AG08396 (cell line): ENCODE results near the gene MED27.

Source experiments
- DNase-seq: peaks from one replicate; pipeline ENCODE4 v3.0.0; 2012; ENCODE audit warnings: low spot score, mixed read lengths

The MED27 gene

GRCh38 chr9:132079391-132080091, at the start of gene MED27:
TSS of gene MED27 (minus strand) at chr9:132079867. CDS start at chr9:132079844, 23 bp downstream.
- DNase-seq = peak; percentile 89

DNA sequence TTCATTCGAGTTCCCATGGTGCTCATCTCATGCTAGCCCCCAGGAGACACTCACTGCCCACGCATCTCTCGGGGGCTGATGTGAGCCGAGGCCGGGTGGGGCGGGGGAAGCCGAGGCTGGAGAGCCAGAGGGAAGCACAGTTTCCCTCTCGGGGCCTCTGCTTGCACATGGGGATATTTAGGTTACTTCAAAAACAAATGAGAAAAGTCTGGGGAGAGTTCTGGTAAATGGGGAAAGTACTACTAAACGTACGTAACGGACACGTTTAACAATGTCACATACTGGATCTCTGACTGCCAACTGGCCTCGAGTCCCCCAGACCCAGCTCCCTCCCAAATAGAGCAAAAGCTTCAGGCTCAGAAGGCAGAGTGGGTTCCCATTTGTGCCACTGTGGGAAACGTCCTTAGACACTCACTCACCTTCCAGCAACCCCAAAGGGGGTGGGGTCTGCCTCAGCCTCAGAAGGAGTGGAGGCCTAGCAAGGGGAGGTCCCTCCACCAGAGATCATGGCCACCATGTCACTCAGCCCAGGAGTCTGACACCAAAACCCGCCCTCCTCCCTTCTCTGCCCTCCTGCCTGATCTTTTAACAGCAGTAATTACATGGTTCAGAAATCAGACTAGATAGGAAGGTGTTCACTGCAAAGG, 48.3 kb upstream of the MED27 start:
- DNase-seq = no peak

GRCh38 chr9:132126680-132127236, 47.1 kb upstream of the MED27 start:
- DNase-seq = no peak

- DNase-seq = no peak
Observed at GRCh38 chr9:132125944-132126679, 46.4 kb upstream of the MED27 start.

- DNase-seq = no peak
Observed at GRCh38 chr9:132125361-132125760, 45.7 kb upstream of the MED27 start.

- DNase-seq = no peak
Observed at GRCh38 chr9:132124800-132125199, 45.1 kb upstream of the MED27 start.

DNA sequence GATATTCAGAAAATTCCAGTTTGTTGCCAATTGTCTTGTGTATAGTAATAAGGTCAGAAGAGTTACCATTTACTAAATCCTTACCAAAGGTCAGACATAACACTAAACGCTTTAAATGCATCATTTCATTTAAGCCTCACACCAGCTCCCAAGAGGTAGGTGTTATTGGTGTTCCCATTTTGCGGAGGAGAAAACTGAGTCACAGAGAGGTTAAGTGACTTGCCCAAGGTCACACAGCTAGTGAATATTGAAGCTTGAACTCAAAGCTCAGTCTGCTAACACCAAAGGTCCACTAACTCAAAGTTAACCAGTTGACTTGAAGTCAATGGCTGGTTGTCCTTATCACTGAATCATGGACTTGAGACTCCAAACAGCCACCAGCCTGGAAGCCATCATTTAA, 41.4 kb upstream of the MED27 start:
- DNase-seq = no peak

- DNase-seq = no peak
Observed at GRCh38 chr9:132117694-132118093, 38.0 kb upstream of the MED27 start.

DNA sequence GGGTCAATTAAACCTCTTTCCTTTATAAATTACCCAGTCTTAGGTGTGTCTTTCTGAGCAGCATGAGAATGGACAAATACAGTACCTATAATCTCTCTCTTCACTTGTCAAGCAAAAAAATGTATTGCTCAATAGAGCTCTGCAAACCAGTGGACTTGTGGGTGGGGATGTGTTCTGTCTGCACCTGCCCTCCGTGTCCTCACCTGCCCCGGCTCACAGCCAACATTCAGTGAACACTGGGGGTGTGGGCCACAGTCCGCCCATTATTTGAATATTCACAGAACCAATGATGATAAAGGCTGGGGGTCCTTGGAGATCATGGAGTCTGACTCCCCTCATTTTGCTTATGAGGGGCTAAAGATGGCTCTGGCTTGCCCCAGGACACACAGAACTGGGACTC, 36.9 kb upstream of the MED27 start:
- DNase-seq = no peak

GRCh38 chr9:132114102-132114707, 34.5 kb upstream of the MED27 start:
- DNase-seq = peak; percentile 70

DNA sequence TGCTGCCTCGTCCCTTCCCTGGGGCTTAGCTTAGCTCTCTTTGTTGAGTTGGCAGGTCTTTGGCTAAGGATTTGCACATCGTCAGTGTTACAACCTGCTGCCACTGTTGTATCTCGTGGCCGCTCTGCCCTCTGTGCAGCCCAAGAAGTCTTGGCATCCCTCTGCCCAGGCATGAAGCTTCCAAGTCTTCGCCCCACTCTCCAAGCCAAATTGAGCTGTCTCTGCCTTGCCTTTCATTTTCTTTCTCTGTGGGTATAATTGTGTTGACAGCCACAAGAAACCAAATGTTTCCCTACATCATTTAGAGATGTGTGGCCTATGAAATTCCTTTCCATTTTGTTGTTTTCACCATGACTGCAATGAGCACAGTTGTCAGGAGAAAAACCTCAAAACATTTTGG, 29.6 kb upstream of the MED27 start:
- DNase-seq = no peak

DNA sequence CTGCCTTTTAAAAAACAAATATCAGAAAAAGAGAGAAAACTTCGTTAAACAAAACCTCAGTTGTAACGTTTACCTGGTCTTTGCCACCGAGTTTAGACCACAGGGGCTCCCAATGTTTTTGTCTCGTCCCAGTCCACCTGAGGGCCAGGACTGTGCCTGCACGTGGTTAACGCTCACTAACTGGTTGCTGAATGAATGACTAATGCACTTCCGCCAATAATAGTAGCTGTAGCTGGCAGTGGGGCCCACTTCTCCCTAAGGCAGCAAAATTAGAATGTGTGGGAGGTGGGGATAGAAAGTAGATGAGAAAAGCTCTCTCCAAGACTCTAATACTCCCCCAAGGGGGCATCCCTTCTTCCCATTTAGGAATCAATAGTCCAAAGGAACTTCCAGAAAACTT, 29.1 kb upstream of the MED27 start:
- no peak for DNase-seq

DNA sequence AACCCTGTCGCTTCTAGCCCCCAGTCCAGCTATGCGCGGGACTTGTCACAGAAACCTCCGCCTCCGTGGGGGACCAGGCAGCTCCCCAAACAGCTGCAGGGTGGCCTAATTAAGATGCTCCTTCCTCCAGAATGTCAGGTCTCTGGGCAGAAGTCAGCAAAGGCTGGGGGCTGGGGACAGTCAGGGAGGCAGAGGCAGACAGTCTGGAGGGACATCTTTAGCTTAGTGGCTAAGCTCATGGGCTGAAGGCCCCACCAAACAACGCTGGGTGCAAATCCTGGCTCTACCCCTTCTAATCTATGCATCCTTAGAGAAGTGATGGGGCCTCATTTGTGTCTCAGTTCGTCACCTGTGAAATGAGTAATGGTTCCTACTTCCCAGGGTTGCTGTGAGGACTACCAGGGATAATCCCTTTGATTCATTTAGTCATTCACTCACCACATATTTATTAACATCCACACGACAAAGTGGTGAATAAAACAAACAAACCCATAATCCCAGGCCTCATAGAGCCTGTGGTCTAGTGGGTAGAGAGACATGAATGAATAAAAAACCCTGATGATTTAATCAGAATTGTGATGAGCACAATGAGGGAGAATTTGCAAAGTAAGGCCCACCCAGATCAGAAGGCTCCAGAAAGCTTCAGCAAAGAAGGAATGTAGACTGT, 20.2 kb upstream of the MED27 start:
- no peak for DNase-seq

GRCh38 chr9:132099167-132099566, 19.5 kb upstream of the MED27 start:
- no peak for DNase-seq

DNA sequence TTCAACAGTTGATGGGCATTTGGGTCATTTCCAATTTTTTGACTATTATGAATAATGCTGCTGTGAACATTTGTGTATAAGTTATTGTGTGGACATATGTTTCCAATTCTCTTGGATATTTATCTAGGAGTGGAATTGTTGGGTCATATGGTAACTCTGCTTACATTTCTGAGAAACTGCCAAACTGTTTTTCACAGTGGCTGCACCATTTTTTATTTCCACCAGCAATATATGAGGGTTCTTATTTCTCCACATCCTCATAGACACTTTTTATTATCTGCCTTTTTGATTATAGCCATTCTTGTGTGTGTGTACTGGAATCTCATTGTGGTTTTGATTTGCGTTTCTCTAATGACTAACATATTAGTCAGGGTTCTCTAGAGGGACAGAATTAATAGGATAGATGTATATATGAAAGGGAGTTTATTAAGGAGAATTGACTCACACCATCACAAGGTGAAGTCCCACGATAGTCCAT, 14.7 kb upstream of the MED27 start:
- DNase-seq = no peak

- DNase-seq = no peak
Observed at GRCh38 chr9:132090771-132091170, 11.1 kb upstream of the MED27 start.

- no peak for DNase-seq
Observed at GRCh38 chr9:132087438-132088030, 7.9 kb upstream of the MED27 start.

- DNase-seq = no peak
Observed at GRCh38 chr9:132082188-132082587, 2.5 kb upstream of the MED27 start.

DNA sequence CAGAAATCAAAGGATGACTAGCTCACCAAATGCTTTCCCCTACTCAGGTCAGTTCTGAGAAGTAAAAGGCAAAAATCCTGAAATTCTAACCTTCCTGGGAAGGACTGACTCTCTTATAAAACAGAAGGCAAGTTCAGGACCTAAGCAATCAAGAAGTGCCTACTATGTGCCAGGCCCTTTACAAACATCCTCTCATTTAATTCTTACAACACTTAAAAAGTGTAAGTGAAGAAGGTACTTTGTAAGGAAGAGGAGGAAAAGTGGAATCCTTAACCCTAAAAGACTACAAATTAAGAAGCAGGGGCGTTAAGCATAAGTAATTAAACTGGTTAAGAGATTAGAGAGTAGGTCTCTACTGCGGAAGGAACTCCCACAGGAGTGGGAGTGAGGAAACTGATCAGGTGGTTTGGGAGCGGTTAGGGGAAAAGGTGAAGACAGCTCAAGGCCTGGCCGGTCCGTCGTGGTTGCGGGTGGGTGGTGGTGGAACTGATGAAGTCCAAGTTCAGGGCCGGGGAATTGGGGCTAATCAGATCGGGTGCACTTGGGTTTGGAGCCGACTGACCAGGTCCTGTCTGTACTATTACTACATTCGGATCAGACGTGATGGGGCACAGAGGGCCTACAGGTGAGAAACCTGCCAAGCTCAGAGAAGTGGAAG, 839 bp downstream of the MED27 start:
- DNase-seq = no peak

DNA sequence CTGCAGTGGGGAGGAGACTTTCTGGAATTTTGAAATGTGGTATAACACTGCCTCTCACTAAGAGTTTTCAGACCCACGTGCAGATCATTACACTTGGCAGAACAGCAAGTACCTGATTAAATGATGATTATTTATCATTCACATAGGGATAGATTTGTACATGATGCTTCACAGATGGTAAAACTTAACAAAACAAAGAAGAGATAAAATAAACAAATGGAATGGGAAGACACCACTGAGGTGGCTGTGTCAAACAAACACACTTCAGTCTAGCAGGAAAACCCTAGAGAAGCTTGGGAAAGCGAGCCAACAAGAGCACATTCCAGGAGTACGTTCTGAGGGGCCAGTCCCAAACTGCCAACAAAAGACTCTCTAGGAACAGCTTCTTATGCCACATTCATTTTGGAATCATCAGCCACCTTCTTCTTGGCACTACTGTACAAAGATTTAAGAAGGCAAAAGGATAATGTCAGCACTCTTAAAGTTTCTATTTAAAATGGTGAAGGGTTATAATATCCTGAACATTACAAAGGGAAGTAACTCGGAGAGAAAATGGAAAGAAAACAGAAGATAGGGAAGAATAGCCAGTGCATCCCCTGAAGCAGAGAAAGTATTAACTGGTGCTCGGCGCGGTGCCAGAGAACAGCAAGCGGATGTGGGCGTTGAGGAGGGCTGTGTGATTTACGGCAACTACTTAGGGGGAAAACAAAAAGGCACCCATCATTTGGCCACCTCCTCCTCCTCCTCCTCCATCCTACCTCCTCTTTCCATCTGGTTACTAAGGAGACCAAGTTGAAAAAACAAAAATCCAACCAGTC, 1.6 kb downstream of the MED27 start:
- DNase-seq = no peak
